Right atrium auricular region (tissue), 2 donors: Measurements from ENCODE around the gene CHSY3. TPM values are rescaled to one million over a fixed set of nuclear protein-coding genes. Genes with fewer than 3 reads are reported as not detected.

Experiments
- DNase-seq: peaks from one replicate; pipeline ENCODE4 v3.0.0-alpha.2; 2019; ENCODE audit warnings: low spot score
- H3K27ac ChIP-seq, 2 donors: fragments of 200-600 bp; sonication (generic); 1 replicate in 1 of 2; 2 replicates in 1 of 2; pipeline ENCODE4 v1.5.1; 2016 to 2019
- H3K27me3 ChIP-seq, 2 donors: fragments of 200-600 bp; sonication (generic); one replicate each; pipeline versions ENCODE4 v1.5.1 to v1.6.0; 2017 to 2019
- H3K36me3 ChIP-seq: fragments of 200-600 bp; sonication (generic); one replicate; pipeline ENCODE4 v1.5.1; 2016
- H3K4me1 ChIP-seq, 2 donors: fragments of 200-600 bp; sonication (generic); one replicate each; pipeline versions ENCODE4 v1.5.1 to v1.6.0; 2017 to 2019
- H3K4me3 ChIP-seq, 2 donors: fragments of 200-600 bp; sonication (generic); 1 replicate in 1 of 2; 2 replicates in 1 of 2; pipeline ENCODE4 v1.5.1; 2017 to 2019; ENCODE audit warnings: mild to moderate bottlenecking in 1 of 2, moderate library complexity in 1 of 2
- H3K9me3 ChIP-seq, 2 donors: fragments of 200-600 bp; sonication (generic); one replicate each; pipeline ENCODE4 v1.5.1; 2019
- total RNA-seq, 2 donors: library from RNA; depleted of rRNA; stranded (reverse); fragments of >200 nt; gene quantifications; one replicate each; pipeline ENCODE4 v1.1.0, GENCODE V29; 2016
- TF ChIP-seq, protein P1 (sequence below), 2 donors: fragments of 200-600 bp; sonication (generic); IDR thresholded peaks; one replicate each; pipeline ENCODE4 v1.5.1; 2019; ENCODE audit warnings: antibody characterized with exemption in 2 of 2

CHSY3 gene
- total RNA-seq, 2 donors from 2014 or later, result 2.5 TPM

DNA sequence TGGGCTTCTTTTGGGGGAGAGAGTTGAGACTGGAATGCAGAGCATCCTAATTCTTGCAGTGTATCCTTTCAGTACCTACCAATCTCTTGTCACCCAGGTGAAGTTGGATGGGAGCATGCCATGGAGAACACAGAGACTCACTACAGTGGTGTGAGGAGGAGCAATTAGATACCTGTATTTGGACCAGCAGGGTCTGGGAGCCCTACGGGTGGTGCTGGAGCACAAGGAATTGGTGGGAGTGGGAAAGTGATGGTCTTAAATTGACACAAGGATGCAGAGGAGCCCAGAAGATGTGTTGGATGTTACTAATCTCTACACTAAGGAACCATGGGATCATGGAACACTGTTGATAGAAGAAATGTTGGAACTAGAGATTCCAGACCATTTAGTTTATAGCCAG lies 212.7 kb downstream of the CHSY3 start:
- no peaks in the 10 kb centered on the region for H3K36me3 ChIP-seq
- peaks cover 0 to 11% of the 10 kb centered on the region in 2 donors for H3K4me1 ChIP-seq
- DNase-seq, result no peak
- no peaks in the 10 kb centered on the region for H3K9me3 ChIP-seq
- TF ChIP-seq, protein P1, sequence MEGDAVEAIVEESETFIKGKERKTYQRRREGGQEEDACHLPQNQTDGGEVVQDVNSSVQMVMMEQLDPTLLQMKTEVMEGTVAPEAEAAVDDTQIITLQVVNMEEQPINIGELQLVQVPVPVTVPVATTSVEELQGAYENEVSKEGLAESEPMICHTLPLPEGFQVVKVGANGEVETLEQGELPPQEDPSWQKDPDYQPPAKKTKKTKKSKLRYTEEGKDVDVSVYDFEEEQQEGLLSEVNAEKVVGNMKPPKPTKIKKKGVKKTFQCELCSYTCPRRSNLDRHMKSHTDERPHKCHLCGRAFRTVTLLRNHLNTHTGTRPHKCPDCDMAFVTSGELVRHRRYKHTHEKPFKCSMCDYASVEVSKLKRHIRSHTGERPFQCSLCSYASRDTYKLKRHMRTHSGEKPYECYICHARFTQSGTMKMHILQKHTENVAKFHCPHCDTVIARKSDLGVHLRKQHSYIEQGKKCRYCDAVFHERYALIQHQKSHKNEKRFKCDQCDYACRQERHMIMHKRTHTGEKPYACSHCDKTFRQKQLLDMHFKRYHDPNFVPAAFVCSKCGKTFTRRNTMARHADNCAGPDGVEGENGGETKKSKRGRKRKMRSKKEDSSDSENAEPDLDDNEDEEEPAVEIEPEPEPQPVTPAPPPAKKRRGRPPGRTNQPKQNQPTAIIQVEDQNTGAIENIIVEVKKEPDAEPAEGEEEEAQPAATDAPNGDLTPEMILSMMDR (IDR thresholded peaks at IDR 0.05), result no peak
- H3K27me3 ChIP-seq, result no peaks in the 10 kb centered on the region
- H3K4me3 ChIP-seq, result no peak overlapping the region
- H3K27ac ChIP-seq, result no peak overlapping the region

DNA sequence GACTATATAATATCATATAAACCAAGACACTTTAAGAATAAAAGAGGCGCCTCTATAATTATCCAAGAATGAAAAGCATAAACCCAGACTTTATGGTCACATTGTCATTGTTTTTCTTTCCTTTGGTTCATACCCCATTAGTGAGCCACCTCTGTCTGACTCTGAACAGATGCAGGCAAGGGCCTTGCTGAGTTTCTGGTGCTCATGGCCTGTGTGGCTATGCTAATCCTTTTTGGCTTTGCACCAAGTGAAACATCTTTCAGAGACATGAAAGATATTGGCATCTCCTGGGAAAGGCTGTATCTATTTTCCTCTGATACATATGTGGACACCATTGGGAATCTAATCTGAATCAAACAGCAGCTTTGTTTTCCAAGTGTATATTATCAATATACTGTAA lies 222.5 kb downstream of the CHSY3 start:
- H3K27me3 ChIP-seq, result no peaks in the 10 kb centered on the region
- no peaks in the 10 kb centered on the region for H3K36me3 ChIP-seq
- no peak overlapping the region for H3K27ac ChIP-seq
- no peaks in the 10 kb centered on the region for H3K9me3 ChIP-seq
- H3K4me1 ChIP-seq, result no peaks in the 10 kb centered on the region
- TF ChIP-seq, protein P1 (IDR thresholded peaks at IDR 0.05), result no peak
- H3K4me3 ChIP-seq, result no peak overlapping the region
- no peak for DNase-seq

DNA sequence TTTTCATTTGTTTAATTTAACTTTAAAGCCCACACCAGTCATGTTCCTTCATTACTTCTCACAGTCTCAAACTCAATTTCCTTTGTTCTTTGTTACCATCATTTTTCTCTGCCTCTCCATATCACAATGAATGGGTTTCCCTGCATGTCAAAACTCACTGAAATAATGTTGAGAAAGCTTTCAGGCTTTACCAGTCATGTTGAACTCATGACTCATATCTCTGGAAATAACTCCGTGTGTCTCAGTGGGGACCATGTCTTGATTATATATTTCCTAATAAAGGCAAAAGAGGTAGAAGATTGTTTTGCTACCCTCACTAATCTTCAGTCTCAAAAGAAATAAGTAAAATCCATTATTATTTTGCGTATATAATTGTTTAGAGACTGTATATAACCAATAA lies 231.2 kb downstream of the CHSY3 start:
- no peak for DNase-seq
- Histone ChIP-seq H3K4me1 (peaks cover 0 to 17% of the 10 kb centered on the region in 2 donors), H3K36me3 (no peaks in the 10 kb centered on the region), H3K9me3 (no peaks in the 10 kb centered on the region), H3K27ac (peak overlapping the region; percentile 5 to 39), H3K27me3 (no peaks in the 10 kb centered on the region), H3K4me3 (no peak overlapping the region)
- TF ChIP-seq, protein P1 (IDR thresholded peaks at IDR 0.05), result no peak

DNA sequence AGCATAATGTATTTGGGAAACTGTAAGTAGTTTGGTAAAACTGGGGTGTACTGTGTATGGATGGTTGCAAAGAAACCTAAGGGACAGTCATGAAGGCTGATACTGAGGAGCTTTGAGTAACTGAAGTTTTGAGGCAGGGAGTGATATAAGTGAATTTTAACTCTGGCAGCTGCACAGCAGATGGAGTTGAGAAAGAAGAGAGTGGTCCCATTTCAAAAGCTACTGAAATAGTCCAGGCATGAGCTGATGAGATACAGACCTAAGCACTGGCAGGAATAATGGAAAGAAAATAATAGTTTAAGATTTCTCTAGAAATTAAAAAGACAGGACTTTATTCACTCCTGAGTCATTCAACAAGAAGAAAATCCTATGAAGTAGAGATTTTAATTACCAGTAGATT lies 232.0 kb downstream of the CHSY3 start:
- TF ChIP-seq, protein P1 (IDR thresholded peaks at IDR 0.05), result no peak
- no peak for DNase-seq
- Histone ChIP-seq H3K27me3 (no peaks in the 10 kb centered on the region), H3K27ac (peak overlapping the region; percentile 5 to 39), H3K36me3 (no peaks in the 10 kb centered on the region), H3K4me1 (peaks cover 0 to 17% of the 10 kb centered on the region in 2 donors), H3K9me3 (no peaks in the 10 kb centered on the region), H3K4me3 (no peak overlapping the region)

DNA sequence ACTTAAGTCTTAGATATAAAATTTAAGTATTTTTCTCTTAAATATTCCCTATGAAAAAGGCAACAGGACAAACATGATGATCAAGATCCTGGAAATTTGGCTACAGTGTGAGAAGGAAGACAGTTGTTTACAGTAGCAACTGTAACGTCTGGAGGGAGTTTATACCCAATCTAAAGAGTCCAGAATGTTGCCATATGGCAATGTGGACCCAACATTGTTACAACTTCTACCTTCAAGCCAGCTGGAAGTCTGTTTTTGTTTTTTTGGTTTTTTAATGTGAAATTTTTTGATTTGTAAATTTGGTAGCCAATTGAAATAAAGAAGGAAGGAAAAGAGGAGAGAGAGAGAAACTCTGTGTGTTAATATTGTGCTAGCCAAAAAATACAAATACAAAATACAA lies 233.4 kb downstream of the CHSY3 start:
- Histone ChIP-seq H3K4me1 (peaks cover 0 to 17% of the 10 kb centered on the region in 2 donors), H3K4me3 (no peak overlapping the region), H3K9me3 (no peaks in the 10 kb centered on the region), H3K27ac (no peak overlapping the region), H3K27me3 (no peaks in the 10 kb centered on the region), H3K36me3 (no peaks in the 10 kb centered on the region)
- TF ChIP-seq, protein P1 (IDR thresholded peaks at IDR 0.05), result no peak
- DNase-seq, result no peak

DNA sequence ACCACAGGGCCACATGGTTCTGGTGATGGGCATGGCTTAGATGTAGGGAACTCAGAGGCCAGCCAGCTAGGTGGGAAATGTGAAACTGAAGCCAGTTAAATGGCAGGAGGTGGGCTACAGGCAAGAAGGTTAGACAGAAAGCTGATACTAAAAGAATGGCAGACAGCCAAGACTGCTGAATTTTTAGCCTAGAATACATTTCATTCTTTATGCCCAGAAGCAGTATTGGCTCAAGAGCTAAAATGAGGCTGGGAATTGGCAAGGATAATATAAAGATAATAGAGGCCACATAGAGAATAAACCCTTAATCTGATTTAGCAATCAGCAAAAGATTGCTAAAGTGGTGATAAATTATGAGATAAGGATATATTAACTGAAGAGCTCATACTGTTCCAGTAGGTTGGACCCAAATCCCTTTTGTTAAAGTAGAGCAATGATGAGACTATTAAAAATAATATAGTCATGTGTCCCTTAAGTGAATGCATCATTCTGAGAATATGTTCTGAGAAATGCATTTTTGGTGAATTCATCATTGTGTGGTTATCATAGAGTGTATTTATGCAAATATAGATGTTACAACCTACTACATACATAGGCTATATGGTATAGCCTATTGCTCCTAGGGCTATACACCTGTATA lies 234.3 kb downstream of the CHSY3 start:
- no peak for DNase-seq
- H3K9me3 ChIP-seq, result no peaks in the 10 kb centered on the region
- H3K4me1 ChIP-seq, result peaks cover 0 to 17% of the 10 kb centered on the region in 2 donors
- H3K27ac ChIP-seq, result no peak overlapping the region
- TF ChIP-seq, protein P1 (IDR thresholded peaks at IDR 0.05), result no peak
- H3K27me3 ChIP-seq, result no peaks in the 10 kb centered on the region
- H3K4me3 ChIP-seq, result no peak overlapping the region
- no peaks in the 10 kb centered on the region for H3K36me3 ChIP-seq
